RPMI7951 (cell line): ENCODE data around the gene RPIA. TPM values are rescaled to one million over a fixed set of nuclear protein-coding genes. Genes with fewer than 3 reads are reported as not detected.
"Not testable (repeated sequence)": the region's sequence is repeated elsewhere in the genome, so short reads cannot be mapped to it uniquely, and the experiment has no call there.

Source experiments
- DNase-seq: peaks from one replicate; pipeline ENCODE4 v3.0.0-alpha.2; 2012; ENCODE audit warnings: low read depth
- total RNA-seq: library from RNA; depleted of rRNA; stranded (reverse); fragments of >200 nt; shearing (Covaris generic); gene quantifications from 2 replicates; pipeline ENCODE4 v1.2.3, GENCODE V29; 2014

RPIA gene
- total RNA-seq, 1 experiment from 2014 or later = 6.8 TPM

- DNase-seq = peak; percentile 43
Observed at GRCh38 chr2:88735133-88735532, 43.7 kb downstream of the RPIA start.

GRCh38 chr2:88735853-88736252 is 44.4 kb downstream of the RPIA start:
- DNase-seq = peak; percentile 67

- no peak for DNase-seq
Observed at GRCh38 chr2:88736437-88736836, 45.0 kb downstream of the RPIA start.

- peak; percentile 39 for DNase-seq
Observed at GRCh38 chr2:88737385-88737784, 45.9 kb downstream of the RPIA start.

- DNase-seq = peak; percentile 71
Observed at GRCh38 chr2:88738271-88738670, 46.8 kb downstream of the RPIA start.

- DNase-seq = peak; percentile 64
Observed at GRCh38 chr2:88739985-88740600, 48.6 kb downstream of the RPIA start.

GRCh38 chr2:88746929-88747490 is 55.5 kb downstream of the RPIA start:
- DNase-seq = no peak

- no peak for DNase-seq
Observed at GRCh38 chr2:88747990-88748389, 56.5 kb downstream of the RPIA start.

GRCh38 chr2:88751768-88752167 is 60.3 kb downstream of the RPIA start:
- no peak for DNase-seq

- DNase-seq = no peak
Observed at GRCh38 chr2:88753833-88754584, 62.5 kb downstream of the RPIA start.

- DNase-seq = no peak
Observed at GRCh38 chr2:88754585-88755320, 63.3 kb downstream of the RPIA start.

GRCh38 chr2:88755836-88756235 is 64.4 kb downstream of the RPIA start:
- DNase-seq = no peak

- DNase-seq = no peak
Observed at GRCh38 chr2:88757025-88757424, 65.6 kb downstream of the RPIA start.

- not testable (repeated sequence) for DNase-seq
Observed at GRCh38 chr2:88758702-88759101, 67.2 kb downstream of the RPIA start.

- no peak for DNase-seq
Observed at GRCh38 chr2:88760819-88761598, 69.5 kb downstream of the RPIA start.

- DNase-seq = no peak
Observed at GRCh38 chr2:88764141-88764849, 72.8 kb downstream of the RPIA start.

GRCh38 chr2:88764850-88765153 is 73.3 kb downstream of the RPIA start:
- no peak for DNase-seq

GRCh38 chr2:88765154-88765888 is 73.8 kb downstream of the RPIA start:
- peak; percentile 61 for DNase-seq

- not testable (repeated sequence) for DNase-seq
Observed at GRCh38 chr2:88765889-88766481, 74.5 kb downstream of the RPIA start.

- no peak for DNase-seq
Observed at GRCh38 chr2:88770016-88770415, 78.5 kb downstream of the RPIA start.
